Calu3 (cell line): ENCODE data around the gene STRIP2. TPM values are rescaled to one million over a fixed set of nuclear protein-coding genes. Genes with fewer than 3 reads are reported as not detected.
"Not testable (repeated sequence)": the region's sequence is repeated elsewhere in the genome, so short reads cannot be mapped to it uniquely, and the experiment has no call there.

Experiments
- BruUV-seq: library from RNA; stranded (reverse); fragments of 400-500 nt; replicated peaks from 2 replicates; lab custom pipeline; 2021; lab: Mats Ljungman, UMichigan
- CTCF ChIA-PET: fragments of 300-600 bp; sonication (Branson Sonifier 250); formaldehyde crosslinking; loops from one replicate; lab custom pipeline; 2022; ENCODE audit warnings: antibody characterized with exemption; lab: Charles Lee
- DNase-seq: peaks from one replicate; pipeline ENCODE4 v3.0.0; 2022
- H3K27ac Mint-ChIP-seq: one replicate; pipeline ENCODE4 v1.8.0; 2022; ENCODE audit warnings: mixed read lengths; ENCODE audit not compliant: unreplicated experiment
- H3K27me3 Mint-ChIP-seq: one replicate; pipeline ENCODE4 v1.8.0; 2022; ENCODE audit warnings: mixed read lengths; ENCODE audit not compliant: unreplicated experiment
- H3K36me3 Mint-ChIP-seq: one replicate; pipeline ENCODE4 v1.8.0; 2022; ENCODE audit warnings: mild to moderate bottlenecking, moderate library complexity, mixed read lengths; ENCODE audit not compliant: insufficient read depth, unreplicated experiment
- H3K4me1 Mint-ChIP-seq: one replicate; pipeline ENCODE4 v1.8.0; 2022; ENCODE audit warnings: mild to moderate bottlenecking, low read depth, mixed read lengths; ENCODE audit not compliant: unreplicated experiment
- H3K4me3 Mint-ChIP-seq: one replicate; pipeline ENCODE4 v1.8.0; 2022; ENCODE audit warnings: mild to moderate bottlenecking, low read depth, moderate library complexity, mixed read lengths; ENCODE audit not compliant: unreplicated experiment
- H3K9me3 Mint-ChIP-seq: one replicate; pipeline ENCODE4 v1.8.0; 2022; ENCODE audit warnings: low read depth, mixed read lengths; ENCODE audit not compliant: unreplicated experiment
- intact Hi-C: fragments of 100-400 bp; cut with micrococcal nuclease; formaldehyde crosslinking; loops from one replicate; pipeline ENCODE4 v1.10.0; 2022; ENCODE audit not compliant: unreplicated experiment
- total RNA-seq: library from RNA; stranded (reverse); gene quantifications from 2 replicates; pipeline ENCODE4 v1.2.3, GENCODE V29; 2022
- TF ChIP-seq, protein P1 (sequence below): fragments of 200-600 bp; IDR thresholded peaks from one replicate; pipeline ENCODE4 v1.8.0; 2022; ENCODE audit warnings: antibody characterized with exemption; ENCODE audit not compliant: unreplicated experiment

STRIP2 gene
- total RNA-seq, 1 experiment from 2014 or later, result 10.1 TPM

- BruUV-seq, result no TSS peak
- no peak overlapping the region for H3K4me3 Mint-ChIP-seq
- peaks cover 57% of the 10 kb centered on the region for H3K27me3 Mint-ChIP-seq
- TF ChIP-seq, protein P1, sequence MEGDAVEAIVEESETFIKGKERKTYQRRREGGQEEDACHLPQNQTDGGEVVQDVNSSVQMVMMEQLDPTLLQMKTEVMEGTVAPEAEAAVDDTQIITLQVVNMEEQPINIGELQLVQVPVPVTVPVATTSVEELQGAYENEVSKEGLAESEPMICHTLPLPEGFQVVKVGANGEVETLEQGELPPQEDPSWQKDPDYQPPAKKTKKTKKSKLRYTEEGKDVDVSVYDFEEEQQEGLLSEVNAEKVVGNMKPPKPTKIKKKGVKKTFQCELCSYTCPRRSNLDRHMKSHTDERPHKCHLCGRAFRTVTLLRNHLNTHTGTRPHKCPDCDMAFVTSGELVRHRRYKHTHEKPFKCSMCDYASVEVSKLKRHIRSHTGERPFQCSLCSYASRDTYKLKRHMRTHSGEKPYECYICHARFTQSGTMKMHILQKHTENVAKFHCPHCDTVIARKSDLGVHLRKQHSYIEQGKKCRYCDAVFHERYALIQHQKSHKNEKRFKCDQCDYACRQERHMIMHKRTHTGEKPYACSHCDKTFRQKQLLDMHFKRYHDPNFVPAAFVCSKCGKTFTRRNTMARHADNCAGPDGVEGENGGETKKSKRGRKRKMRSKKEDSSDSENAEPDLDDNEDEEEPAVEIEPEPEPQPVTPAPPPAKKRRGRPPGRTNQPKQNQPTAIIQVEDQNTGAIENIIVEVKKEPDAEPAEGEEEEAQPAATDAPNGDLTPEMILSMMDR, result no peak
- H3K4me1 Mint-ChIP-seq, result peaks cover 8% of the 10 kb centered on the region
- H3K36me3 Mint-ChIP-seq, result peaks cover 5% of the 10 kb centered on the region
- CTCF ChIA-PET, result no interaction called here
- no peak overlapping the region for H3K27ac Mint-ChIP-seq
- no peaks in the 10 kb centered on the region for H3K9me3 Mint-ChIP-seq
- DNase-seq, result no peak
- intact Hi-C loops, result no loop called here
Measured at GRCh38 chr7:129522088-129522970, 88.1 kb downstream of the STRIP2 start.

DNA sequence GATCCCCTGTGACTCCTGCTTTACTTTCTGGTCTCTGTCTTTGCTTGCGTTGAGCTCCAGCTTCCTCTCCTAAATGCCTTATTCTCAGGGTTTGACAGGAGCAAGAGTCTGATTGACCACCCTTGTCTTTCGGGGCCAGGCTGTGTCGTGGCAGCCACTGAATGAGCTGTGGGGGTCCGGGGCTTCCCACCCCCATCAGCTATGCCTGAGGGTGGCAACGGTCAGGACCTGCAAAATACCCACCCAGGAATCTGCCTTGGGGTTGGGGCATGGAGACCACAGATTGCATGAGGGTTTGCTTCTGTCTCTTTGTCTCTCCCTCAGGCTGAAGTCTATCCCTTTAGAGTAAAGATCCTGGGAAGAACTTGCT lies 88.7 kb downstream of the STRIP2 start:
- TF ChIP-seq, protein P1, result no peak
- Mint-ChIP-seq H3K36me3 (peaks cover 5% of the 10 kb centered on the region), H3K27me3 (peaks cover 57% of the 10 kb centered on the region), H3K4me3 (no peak overlapping the region), H3K4me1 (peaks cover 8% of the 10 kb centered on the region), H3K27ac (no peak overlapping the region), H3K9me3 (no peaks in the 10 kb centered on the region)
- CTCF ChIA-PET, result no interaction called here
- intact Hi-C loops, result no loop called here
- no peak for DNase-seq
- BruUV-seq, result no TSS peak

- H3K27ac Mint-ChIP-seq, result no peak overlapping the region
- intact Hi-C loops, result no loop called here
- H3K9me3 Mint-ChIP-seq, result no peaks in the 10 kb centered on the region
- TF ChIP-seq, protein P1, result no peak
- no peak for DNase-seq
- CTCF ChIA-PET, result interaction anchor here (0.6 kb wide), 1 partner anchor 50 kb away, joined by 3 read pairs; no protein-coding TSS in a partner anchor
- H3K4me3 Mint-ChIP-seq, result no peak overlapping the region
- H3K36me3 Mint-ChIP-seq, result peaks cover 5% of the 10 kb centered on the region
- H3K27me3 Mint-ChIP-seq, result peaks cover 57% of the 10 kb centered on the region
- BruUV-seq, result no TSS peak
- H3K4me1 Mint-ChIP-seq, result peaks cover 8% of the 10 kb centered on the region
Measured at GRCh38 chr7:129523924-129524323, 89.7 kb downstream of the STRIP2 start.

- DNase-seq, result peak; percentile 20
- BruUV-seq, H3K36me3 Mint-ChIP-seq, H3K4me1 Mint-ChIP-seq, H3K4me3 Mint-ChIP-seq, intact Hi-C loops, H3K27ac Mint-ChIP-seq, H3K9me3 Mint-ChIP-seq: not testable (repeated sequence)
- CTCF ChIA-PET, result interaction anchor here (0.6 to 0.8 kb wide), 4 partner anchors 39 to 131 kb away, joined by 3 to 5 read pairs (median 3); no protein-coding TSS in a partner anchor
- H3K27me3 Mint-ChIP-seq, result peaks cover 53% of the 10 kb centered on the region
Measured at GRCh38 chr7:129524405-129524804, 90.2 kb downstream of the STRIP2 start.
